HG03175 (cell line): ENCODE data around the gene PGM5.
"Not testable (repeated sequence)": the region's sequence is repeated elsewhere in the genome, so short reads cannot be mapped to it uniquely, and the experiment has no call there.

ENCODE experiments used
- ATAC-seq: cut with Tn5 transposase; IDR thresholded peaks from one replicate; pipeline ENCODE4 v1.9.1; 2021; ENCODE audit warnings: mild to moderate bottlenecking, moderate library complexity; ENCODE audit not compliant: unreplicated experiment

PGM5 gene

DNA sequence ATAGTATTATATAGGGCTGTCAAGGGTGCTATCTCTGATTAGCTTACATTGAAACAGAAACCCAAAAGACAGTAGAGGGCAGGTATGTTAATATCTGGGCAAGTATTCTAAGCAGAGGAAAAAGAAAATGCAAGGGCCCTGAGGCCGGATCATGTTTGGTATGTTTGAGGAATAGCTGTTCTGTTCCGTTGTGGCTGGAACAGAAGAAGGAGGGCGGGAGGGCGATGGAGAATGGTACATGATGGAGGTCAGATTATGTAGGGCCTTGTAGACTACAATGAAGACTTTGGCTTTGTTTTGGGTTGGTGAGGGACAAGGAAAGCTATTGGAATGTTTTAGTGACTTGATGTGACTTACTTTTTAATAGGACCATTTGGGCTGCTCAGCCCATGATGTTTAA, 19.4 kb downstream of the PGM5 start:
- ATAC-seq, result not testable (repeated sequence)

DNA sequence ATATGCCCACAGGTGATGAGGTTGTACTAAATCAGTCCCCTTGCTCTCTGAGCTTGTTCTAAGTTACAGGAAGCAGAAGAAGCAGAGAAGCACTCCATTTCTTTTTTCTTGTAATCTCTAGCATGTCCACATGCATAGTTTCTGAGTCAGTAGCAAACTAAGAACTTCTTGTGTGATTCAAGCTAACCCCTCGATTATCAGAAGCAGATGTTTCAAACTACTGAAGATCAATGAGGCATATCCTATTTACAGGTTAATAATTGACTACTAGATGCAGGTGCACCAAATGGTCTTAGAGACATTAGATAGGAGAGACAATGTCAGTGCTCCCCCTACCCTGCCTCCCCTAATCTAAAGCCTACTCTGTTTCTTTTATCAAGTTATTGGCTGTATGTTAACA, 21.3 kb downstream of the PGM5 start:
- ATAC-seq, result peak; percentile 94

DNA sequence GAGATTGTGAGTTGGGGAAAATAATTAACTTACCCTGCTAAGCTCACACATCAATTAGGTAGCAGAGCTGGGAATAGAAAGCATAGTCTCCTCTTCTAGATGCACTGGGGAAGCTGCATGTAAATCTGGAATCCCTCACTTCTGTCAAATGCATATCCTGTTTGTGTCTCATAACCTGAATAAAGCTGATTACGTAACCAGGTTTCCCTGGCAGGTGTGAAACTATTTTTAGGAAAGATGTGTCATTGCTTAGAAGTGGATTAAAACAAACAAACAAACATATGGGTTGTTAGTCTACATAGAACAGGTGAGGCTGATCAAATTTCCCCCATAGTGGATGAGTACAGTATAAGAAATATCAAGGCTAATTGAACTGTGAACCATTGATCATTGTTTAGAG, 27.5 kb downstream of the PGM5 start:
- not testable (repeated sequence) for ATAC-seq

DNA sequence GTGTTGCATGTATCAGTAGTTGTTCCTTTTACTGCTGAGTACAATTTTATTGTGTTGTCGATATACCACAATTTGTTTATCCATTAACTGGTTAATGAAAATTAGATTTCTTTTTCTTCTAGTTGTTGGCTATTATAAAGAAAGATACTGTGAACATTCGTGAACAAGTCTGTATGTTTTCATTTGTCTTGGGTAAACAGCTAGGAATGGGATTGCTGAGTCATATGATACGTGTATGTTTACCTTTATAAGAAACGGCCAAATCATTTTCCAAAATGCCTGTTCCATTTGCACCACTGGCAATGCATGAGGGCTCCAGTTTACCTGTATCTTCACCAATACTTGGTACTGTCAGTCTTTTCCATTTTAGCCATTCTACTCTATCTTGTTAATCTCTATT, 33.1 kb downstream of the PGM5 start:
- not testable (repeated sequence) for ATAC-seq

DNA sequence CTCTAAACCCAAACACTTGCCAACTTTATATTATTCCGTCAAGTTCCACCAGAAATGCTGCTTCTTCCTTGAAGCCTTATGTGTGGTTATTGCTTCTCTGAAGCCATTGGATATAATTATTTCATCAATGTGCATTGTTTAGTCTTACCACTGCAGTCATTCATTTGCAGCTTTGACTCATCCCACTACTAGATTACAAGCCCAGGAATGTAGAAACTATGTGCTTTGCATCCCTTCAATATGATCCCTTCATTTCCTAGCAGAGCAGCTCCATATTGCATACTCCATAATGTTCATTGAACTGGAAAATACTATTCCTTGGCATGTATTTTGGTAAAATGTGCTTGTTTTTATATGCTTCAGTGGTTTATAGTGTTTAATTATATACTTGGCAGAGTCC, 34.3 kb downstream of the PGM5 start:
- ATAC-seq, result not testable (repeated sequence)

DNA sequence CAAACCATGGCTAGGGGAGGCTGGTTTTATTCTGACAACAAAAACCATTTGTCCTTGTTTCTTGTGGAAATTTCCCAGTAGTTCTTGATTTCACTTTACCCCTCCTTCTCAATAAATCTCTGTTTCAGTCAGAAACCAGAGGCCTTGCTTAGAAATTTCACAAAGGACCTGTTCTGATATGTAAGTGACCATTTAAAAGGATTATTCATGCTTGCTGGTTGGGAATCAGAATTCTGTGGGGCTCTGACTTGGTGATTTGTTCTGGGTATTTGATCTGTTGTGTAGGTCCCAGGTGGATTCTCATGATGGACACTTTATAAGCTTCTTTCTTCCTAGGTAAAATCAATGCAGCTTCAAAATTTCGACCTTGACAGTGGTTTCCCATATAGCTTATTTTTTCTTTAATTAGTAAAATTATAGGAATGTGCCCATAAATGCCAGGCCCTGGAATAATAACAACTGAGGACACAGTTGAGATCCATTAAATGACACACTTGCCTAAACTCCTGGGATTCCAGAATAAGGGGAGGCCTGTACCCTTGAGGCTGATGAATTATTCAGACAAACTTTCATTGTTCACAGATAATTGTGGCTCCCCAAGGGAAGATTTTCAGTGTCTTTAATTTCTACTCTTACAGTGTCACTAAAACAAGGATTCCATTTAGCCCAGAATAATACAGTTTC, 40.1 kb downstream of the PGM5 start:
- not testable (repeated sequence) for ATAC-seq

DNA sequence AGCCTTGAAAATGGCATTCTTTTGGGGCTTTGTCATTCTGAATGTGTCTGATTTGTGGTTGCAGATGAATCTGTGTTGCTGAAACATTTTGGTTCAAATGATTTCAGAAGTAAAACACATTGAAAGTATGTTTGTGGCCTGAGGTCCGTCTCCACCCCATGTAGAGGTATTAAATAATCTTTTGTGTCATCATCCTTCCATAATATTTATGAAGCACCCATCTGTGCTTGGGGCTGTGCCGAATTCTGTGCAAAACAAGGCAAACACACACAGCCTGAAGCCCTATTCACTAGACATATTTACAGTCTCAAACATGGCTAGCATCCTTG, 40.6 kb downstream of the PGM5 start:
- ATAC-seq, result not testable (repeated sequence)

DNA sequence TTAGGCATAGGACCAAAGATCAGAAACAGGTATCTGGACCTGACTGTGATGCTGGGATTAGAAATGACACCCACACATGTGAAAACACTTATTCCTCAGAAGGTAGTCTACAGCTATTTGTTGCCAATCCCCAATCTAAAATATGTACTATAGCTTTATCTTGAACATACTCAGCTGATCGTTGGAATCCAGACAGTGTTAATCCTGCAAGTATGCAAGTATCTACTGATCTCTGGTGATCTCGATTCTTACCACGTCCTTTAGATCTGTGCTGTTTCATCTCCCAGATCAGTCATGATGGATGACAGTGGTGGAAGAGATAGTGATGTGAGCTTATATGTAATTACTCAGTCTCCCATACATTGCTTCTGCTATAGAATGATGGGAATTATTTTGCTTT, 41.4 kb downstream of the PGM5 start:
- not testable (repeated sequence) for ATAC-seq

DNA sequence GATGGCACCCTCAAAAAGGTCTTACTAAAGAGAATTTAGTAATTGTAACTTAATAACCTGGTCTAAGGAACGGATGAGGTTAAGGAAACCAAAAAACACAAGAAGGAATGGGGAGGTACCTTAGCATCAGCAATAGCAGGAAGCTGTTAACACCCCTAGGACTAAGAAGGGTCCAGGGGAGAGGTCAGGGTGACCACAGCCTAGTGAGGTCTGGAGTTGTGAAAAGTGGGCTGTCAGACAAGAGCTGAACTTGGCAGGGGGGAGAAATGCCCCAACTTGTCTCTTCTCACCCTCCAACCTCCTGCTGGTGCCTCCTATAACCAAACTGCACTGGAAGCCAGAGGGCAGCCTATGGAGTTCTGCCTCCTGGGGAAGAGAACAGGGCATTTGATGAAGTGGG, 41.9 kb downstream of the PGM5 start:
- ATAC-seq, result not testable (repeated sequence)

DNA sequence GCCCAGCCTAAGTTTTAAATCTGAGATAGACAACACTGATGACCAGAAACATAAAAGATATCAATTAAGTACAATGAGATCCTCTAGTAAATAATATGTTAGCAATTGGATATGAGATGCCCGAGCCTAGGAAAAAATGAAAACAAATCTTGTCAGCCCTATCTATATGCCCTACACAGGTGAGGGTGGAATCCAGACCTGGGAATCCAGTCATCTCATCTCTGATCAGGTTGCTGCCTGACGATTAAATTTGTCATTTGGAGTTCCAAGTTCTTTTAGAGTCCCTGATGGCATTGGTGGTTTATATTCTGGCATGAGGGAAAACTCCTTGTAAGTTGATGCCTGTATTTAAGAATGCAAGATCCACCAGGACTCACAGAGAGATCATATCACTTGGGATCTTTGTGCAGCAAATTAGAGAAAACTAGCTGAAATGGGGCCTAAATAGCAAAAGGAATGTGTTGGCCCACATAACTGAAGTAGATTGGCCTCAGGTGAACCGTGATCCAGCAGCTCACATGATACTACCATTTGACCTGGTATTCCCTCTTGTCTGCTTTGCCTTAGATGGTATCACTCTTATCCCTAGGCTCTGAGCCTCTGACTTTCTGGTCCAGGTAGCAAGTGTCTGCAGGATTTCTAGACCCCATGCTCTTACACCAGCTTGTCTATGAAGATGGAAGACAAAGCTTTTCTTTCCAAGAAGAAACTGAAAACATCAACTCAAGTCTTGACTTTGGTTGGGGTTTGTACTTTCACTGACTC, 48.2 kb downstream of the PGM5 start:
- not testable (repeated sequence) for ATAC-seq

DNA sequence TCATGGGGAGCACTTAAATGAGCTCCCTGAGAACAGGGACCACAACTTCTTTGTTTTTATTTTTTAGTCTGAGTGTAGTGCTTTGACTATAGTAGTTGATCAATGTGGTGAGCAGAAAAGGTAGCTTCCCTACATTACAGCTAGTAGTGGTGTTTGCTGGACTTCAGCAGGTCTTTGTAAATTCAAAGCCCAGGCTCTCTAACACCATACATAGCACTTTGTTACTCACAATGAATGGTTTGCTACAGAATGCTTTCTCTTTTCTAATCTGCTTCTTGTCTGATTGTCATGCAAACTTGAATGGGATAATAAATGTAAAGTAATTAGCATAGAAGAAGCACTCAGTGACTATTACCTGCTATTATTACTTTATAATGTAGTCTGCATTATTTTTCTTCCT, 55.5 kb downstream of the PGM5 start:
- ATAC-seq, result not testable (repeated sequence)

DNA sequence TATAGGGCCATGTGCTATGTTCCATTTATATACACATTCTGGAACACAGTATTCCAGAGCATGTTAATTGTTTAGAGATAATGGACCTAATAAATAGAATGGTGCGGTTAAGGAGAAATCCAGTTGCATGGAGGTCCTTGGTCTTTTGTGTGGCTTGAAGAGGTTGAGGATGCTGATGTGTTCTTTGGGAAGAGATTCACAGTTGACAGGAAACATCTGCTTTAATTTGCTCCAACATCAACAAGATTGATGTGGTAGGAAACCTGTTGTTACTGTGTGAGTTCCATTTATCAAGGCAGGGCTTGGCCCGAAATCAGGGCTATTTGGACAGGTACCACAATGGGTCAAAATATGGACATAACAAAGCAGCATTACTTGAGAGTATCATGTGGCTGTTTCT, 56.3 kb downstream of the PGM5 start:
- ATAC-seq, result not testable (repeated sequence)

DNA sequence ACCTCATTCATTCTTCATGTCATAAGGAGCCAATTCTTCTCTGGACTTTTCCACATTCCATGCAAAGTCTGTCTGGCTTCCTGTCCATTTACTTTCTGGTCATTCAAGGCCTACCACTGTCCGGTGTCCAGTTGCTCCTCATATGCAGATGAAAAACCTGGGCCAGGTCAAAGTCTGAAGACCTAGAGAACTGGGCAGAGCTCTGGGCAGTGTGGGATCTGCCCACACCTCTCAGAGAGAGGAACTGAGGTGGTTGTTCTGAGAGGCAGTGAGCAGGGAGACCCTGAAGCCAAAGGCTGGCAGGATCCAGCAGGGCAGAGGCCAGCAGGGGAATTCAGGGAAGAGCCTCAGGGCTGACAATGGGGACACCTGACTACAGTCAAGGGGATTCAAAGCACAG, 58.7 kb downstream of the PGM5 start:
- ATAC-seq, result not testable (repeated sequence)

DNA sequence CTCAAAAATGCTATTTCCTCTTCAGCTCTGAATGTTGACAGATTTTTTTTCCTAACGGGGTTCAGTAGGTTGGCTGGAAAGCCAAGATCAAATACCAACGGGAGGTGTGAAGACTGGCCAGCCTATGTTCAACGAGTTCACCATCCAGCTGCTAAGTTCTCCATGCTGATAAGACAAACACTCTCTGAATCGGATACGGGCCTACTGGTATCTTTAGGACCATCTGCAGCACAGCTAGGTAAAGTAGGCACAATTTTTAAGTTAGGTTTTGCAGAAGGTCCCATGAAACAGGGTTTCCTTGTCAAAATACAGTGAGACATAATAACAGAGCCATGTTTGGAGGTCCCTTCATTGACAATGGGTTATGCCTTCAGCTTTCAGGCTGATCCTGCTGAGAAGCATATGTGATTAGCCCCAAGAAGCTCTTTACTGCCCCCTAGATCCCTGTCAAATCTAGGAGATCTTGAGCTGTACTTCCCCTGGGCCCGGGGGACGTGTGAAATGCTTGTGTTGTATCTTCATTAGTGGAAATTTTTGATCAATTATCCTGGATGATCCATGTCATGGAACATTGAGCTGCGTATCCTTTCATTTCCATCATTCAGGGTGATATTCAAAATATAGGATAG, 60.6 kb downstream of the PGM5 start:
- ATAC-seq, result no peak

DNA sequence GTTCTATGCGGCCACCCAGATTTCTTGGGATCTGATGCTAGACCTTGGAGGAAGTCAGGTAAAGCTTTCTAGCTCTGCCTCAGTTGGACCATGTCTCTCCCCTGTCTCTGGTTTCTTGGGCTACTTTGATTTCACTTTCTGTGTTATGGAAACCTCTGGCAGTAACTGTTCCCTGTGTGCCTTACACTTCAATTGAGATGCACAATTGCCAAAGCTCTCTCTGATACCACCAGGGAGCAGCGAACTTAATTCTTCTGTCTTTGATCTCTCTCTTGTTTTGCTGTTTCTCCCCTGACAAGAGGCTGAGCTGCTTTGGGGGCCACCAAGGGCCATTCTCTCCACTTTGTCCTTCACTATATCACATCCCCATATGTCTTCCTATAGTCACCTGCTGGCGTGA, 61.4 kb downstream of the PGM5 start:
- no peak for ATAC-seq

DNA sequence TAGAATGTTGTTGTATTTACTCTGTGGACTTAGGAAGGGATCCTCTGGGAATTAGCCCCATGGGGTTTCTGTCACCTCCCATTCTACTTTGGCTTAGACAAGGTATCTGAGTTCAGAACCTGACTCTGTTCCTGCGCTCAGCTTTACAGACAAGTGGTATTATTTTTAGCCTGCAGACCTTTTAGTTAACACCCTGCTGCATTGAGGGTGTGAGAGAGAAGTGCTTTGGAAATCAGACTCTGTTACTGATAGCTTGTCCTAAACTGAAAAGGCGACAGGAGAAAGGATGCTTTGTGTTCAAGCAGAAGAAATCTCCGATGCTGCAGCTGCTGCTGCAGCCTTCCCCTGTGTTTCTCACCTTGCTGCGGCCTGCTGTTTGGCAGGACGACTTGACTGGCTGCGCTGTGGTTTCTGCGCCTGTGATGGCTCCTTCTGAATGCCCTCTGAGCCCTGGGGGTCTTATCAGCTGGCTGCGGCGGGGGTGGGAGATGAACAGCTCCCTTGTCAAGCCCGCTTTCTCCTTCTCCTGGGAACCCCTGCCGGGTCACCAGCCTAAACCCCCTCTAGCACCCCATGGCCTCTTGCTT, 61.9 kb downstream of the PGM5 start:
- ATAC-seq, result no peak

DNA sequence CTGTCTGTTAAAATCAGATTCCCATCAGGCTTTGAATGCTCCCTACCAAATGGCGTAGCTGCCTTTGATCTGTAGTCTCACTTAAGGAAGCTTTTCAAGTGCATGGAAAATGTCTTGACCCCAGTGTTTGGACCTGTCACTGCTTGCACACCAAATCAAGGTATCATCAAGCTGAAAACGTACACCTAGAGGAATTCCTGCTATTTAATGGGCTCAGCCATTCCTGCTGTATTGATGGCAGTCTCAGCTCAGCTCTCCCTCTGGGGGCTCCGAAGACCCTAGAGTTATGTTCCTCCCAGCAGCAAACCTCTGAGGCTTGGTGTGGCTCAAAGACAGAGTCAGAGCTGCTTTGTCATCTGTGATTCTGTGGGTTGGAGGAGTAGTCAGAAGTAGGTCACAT, 63.5 kb downstream of the PGM5 start:
- ATAC-seq, result no peak

DNA sequence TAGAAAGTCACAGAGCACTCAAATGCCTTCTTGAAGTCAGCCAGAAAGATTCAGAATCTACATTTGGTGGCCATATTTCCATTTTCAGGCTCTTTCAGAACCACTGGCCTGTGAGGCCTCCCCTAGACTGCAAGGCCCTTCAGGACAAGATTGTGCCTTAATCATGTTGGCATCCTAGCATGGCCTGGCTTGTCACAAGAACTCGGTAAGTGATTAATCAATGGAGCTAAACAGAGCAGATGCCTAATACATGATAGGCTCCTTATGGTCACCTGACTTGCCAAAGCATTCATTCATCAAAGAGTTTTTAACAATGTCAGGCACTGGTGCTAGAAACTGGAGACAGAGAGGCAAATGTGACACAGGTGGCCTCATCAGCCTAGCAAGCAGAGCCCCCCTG, 70.3 kb downstream of the PGM5 start:
- no peak for ATAC-seq

DNA sequence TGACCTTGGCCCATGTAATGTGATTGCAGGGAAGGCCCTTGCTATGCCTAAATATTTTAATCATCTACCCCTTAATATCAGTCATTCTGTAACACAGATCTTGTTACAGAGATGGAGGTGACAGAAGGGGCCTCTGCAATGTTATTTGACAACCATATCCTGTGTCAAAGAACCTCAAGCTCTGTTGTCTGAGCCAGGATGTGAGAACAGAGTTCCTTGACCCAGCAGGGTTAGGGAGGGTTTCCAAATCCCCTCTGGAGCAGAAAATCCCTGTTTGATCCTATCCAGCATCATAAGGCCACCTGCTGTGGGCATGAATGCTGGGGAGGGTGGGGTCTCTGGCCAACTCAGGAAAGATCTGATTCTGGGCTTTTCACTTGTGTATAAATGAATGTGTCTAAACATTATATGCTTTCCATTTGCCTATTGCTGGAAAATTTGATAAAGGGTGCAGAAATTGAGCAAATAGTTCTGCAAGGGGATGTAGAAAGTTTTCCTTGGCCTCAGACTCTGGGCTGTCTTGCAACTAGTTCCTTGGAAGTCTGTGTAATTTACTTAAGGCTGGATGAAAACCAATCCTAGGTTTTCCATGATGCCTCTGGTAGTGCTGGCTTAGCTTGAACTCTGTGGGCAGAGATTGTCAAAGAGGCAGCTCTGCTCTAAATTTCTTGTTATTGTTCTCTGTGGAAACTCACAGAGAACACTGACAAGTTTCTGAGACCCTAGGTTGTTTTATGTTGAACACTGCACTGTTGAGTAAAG, 71.0 kb downstream of the PGM5 start:
- no peak for ATAC-seq

DNA sequence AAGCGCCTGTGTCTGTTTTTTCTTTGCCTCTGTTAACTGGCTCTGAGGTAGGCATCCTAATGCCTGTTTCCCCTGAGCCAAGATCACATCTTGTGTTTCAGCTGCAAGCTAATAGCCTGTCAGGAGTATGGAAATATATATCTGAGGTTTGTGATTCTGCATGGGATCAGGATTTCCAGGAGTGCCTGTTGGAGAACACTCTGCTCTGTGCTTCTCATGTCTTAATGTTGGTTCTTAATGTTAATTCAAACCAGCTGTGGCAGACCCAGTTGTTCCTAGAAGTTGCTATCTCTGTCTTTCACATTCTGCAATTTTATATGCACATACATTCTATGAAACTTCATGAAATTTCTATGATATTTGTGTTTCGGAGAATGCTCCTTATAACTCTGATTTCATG, 72.1 kb downstream of the PGM5 start:
- ATAC-seq, result no peak

DNA sequence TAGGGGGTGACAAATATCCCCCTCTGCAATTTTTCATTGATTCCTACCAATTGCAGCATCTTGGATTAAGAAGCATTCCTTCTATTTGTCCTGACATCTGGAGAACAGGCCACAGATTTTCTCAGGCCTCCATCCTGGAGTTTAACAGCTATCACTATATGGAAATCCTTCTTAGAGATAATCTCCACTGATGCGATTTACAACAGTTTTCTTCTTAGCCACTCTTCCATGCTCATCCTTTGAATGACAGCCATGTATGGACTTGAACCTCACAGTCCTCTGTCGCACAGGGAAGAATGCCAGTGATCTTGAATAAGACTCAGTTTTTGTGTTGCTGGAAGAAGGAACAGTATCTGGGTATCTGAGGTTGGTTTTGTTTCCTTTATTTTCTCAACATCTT, 73.2 kb downstream of the PGM5 start:
- ATAC-seq, result no peak
